ENCODE data around the gene FBXL12.

Gene FBXL12

DNA sequence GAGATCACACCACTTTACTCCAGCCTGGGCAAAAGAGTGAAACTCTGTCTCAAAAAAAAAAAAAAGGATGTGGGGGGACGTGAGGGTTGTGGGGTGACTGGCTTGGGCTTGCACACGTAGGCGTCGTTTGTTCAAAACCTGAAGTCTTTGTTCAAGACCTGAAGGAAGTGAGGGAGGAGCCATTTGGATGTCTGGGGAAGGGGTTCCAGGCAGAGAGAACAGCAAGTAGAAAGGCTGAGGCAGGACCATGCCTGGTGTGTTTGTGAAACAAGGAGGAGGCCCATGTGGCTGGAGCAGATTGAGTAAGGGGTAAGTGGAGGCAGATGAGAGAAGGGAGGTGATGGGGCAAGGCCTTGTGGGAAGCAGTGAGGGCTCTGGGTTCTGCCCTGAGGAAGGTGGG is 44.1 kb upstream of the FBXL12 start:
- Histone ChIP-seq H3K9me3 (ENCODE audit: low read length) (no peaks in the 10 kb centered on the region), H3K9me2 (ENCODE audit: low read depth, low read length) (no peaks in the 10 kb centered on the region), H3K79me2 (ENCODE audit: insufficient read depth, low read length) (no peaks in the 10 kb centered on the region), H3K4me2 (ENCODE audit: low read length) (no peak overlapping the region), H3K9ac (ENCODE audit: low read length) (no peak overlapping the region), H4K20me1 (ENCODE audit: insufficient read depth, low read length) (no peaks in the 10 kb centered on the region), H3K36me3 (ENCODE audit: insufficient read depth, low read length) (no peaks in the 10 kb centered on the region), H3K27ac (ENCODE audit: low read depth, low read length, poor library complexity, severe bottlenecking) (no peak overlapping the region), H2AFZ (ENCODE audit: low read length) (no peak overlapping the region), H3K27me3 (ENCODE audit: insufficient read depth, low read length) (no peaks in the 10 kb centered on the region; the same call in 1 of the 2 replicates), H3F3A (ENCODE audit: insufficient read depth, low read length) (no peaks in the 10 kb centered on the region), H3K4me3 (ENCODE audit: low read depth, low read length, poor library complexity, severe bottlenecking) (no peak overlapping the region), H3K4me1 (ENCODE audit: insufficient read depth, low read length, severe bottlenecking) (no peaks in the 10 kb centered on the region)
- TF ChIP-seq, protein P1, sequence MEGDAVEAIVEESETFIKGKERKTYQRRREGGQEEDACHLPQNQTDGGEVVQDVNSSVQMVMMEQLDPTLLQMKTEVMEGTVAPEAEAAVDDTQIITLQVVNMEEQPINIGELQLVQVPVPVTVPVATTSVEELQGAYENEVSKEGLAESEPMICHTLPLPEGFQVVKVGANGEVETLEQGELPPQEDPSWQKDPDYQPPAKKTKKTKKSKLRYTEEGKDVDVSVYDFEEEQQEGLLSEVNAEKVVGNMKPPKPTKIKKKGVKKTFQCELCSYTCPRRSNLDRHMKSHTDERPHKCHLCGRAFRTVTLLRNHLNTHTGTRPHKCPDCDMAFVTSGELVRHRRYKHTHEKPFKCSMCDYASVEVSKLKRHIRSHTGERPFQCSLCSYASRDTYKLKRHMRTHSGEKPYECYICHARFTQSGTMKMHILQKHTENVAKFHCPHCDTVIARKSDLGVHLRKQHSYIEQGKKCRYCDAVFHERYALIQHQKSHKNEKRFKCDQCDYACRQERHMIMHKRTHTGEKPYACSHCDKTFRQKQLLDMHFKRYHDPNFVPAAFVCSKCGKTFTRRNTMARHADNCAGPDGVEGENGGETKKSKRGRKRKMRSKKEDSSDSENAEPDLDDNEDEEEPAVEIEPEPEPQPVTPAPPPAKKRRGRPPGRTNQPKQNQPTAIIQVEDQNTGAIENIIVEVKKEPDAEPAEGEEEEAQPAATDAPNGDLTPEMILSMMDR (IDR thresholded peaks at IDR 0.05; ENCODE audit: low read length), result no peak
- no peak for TF ChIP-seq EZH2 (IDR thresholded peaks at IDR 0.05; ENCODE audit: borderline replicate concordance, low read length)

DNA sequence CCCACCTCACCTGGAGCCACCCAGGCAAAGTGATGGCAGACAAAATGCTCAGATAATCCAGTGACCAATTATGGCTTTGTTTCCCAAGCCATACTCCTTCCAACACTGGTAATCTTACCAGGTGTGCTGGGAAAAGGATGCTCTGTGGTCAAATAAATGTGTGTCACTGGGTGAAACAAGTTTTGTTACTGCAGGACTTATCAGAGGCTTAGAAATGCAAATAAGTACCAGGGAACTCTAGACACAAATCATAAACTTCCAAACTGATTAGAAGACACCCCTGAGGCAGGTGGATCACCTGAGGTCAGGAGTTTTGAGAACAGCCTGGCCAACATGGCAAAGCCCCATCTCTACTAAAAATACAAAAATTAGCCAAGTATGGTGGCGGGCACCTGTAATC is 42.6 kb upstream of the FBXL12 start:
- H3K4me1 ChIP-seq (ENCODE audit: insufficient read depth, low read length, severe bottlenecking), result no peaks in the 10 kb centered on the region
- H3K9me3 ChIP-seq (ENCODE audit: low read length), result no peaks in the 10 kb centered on the region
- no peaks in the 10 kb centered on the region; the same call in 1 of the 2 replicates for H3K27me3 ChIP-seq (ENCODE audit: insufficient read depth, low read length)
- no peaks in the 10 kb centered on the region for H3K36me3 ChIP-seq (ENCODE audit: insufficient read depth, low read length)
- no peak overlapping the region for H3K4me2 ChIP-seq (ENCODE audit: low read length)
- no peaks in the 10 kb centered on the region for H3K79me2 ChIP-seq (ENCODE audit: insufficient read depth, low read length)
- TF ChIP-seq EZH2 (IDR thresholded peaks at IDR 0.05; ENCODE audit: borderline replicate concordance, low read length), result no peak
- TF ChIP-seq, protein P1 (IDR thresholded peaks at IDR 0.05; ENCODE audit: low read length), result no peak
- H3K4me3 ChIP-seq (ENCODE audit: low read depth, low read length, poor library complexity, severe bottlenecking), result no peak overlapping the region
- no peak overlapping the region for H2AFZ ChIP-seq (ENCODE audit: low read length)
- H3K27ac ChIP-seq (ENCODE audit: low read depth, low read length, poor library complexity, severe bottlenecking), result no peak overlapping the region
- no peaks in the 10 kb centered on the region for H4K20me1 ChIP-seq (ENCODE audit: insufficient read depth, low read length)
- H3F3A ChIP-seq (ENCODE audit: insufficient read depth, low read length), result no peaks in the 10 kb centered on the region
- no peaks in the 10 kb centered on the region for H3K9me2 ChIP-seq (ENCODE audit: low read depth, low read length)
- H3K9ac ChIP-seq (ENCODE audit: low read length), result no peak overlapping the region

GRCh38 chr19:9860407-9860806 is 41.5 kb upstream of the FBXL12 start:
- Histone ChIP-seq H4K20me1 (ENCODE audit: insufficient read depth, low read length) (no peaks in the 10 kb centered on the region), H3K9me3 (ENCODE audit: low read length) (no peaks in the 10 kb centered on the region), H3F3A (ENCODE audit: insufficient read depth, low read length) (no peaks in the 10 kb centered on the region), H3K9ac (ENCODE audit: low read length) (no peak overlapping the region), H2AFZ (ENCODE audit: low read length) (no peak overlapping the region), H3K36me3 (ENCODE audit: insufficient read depth, low read length) (no peaks in the 10 kb centered on the region), H3K27ac (ENCODE audit: low read depth, low read length, poor library complexity, severe bottlenecking) (no peak overlapping the region), H3K27me3 (ENCODE audit: insufficient read depth, low read length) (no peaks in the 10 kb centered on the region; the same call in 1 of the 2 replicates), H3K9me2 (ENCODE audit: low read depth, low read length) (no peaks in the 10 kb centered on the region), H3K4me2 (ENCODE audit: low read length) (no peak overlapping the region), H3K4me1 (ENCODE audit: insufficient read depth, low read length, severe bottlenecking) (no peaks in the 10 kb centered on the region), H3K4me3 (ENCODE audit: low read depth, low read length, poor library complexity, severe bottlenecking) (no peak overlapping the region), H3K79me2 (ENCODE audit: insufficient read depth, low read length) (no peaks in the 10 kb centered on the region)
- no peak for TF ChIP-seq EZH2 (IDR thresholded peaks at IDR 0.05; ENCODE audit: borderline replicate concordance, low read length)
- TF ChIP-seq, protein P1 (IDR thresholded peaks at IDR 0.05; ENCODE audit: low read length), result no peak

Data from OCI-LY1 (cell line).